ENCODE measurements around the gene CCL14. TPM values are rescaled to one million over a fixed set of nuclear protein-coding genes. Genes with fewer than 3 reads are reported as not detected.

CCL14 gene
- total and polyA plus RNA-seq, 4 donors, result 1.9 to 124 (median 40.2) TPM

DNA sequence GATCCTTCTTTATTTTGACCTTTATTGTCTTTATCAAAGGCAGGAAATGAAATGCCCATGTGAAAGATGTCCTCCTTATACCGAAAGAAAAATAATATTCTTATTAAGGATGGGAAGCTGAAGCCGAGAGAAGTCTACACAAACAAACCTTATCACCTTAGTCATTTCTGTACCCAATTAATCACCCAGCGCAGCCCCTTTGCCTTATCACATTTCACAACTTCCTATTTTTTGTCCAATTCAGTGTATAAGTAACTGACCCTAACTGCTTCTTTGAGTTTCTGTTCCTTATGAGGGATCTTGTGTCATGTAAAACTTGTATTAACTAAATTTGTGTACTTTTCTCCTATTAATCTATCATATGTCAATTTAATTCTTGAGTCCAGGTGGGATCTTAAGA, 47.6 kb upstream of the CCL14 start:
- H3K27ac ChIP-seq (ENCODE audit: low read depth in 1 of 2, low read length in 2 of 2), result no peak overlapping the region
- H3K4me3 ChIP-seq (ENCODE audit: low read depth in 1 of 3, low read length in 3 of 3), result no peak overlapping the region
- WGBS, result 70% methylated on average over 3 of the region's 3 CpGs
- no peak for DNase-seq (ENCODE audit: low spot score)
- no peaks in the 10 kb centered on the region for H3K36me3 ChIP-seq (ENCODE audit: control insufficient read depth in 4 of 4, insufficient read depth in 3 of 4, low read depth in 1 of 4, low read length in 3 of 4)
- H3K9me3 ChIP-seq (ENCODE audit: control insufficient read depth in 4 of 4, low read length in 3 of 4), result no peaks in the 10 kb centered on the region
- no peaks in the 10 kb centered on the region for H3K4me1 ChIP-seq (ENCODE audit: control insufficient read depth in 4 of 4, insufficient read depth in 4 of 4, low read length in 3 of 4)
- H3K9ac ChIP-seq (ENCODE audit: low read depth in 1 of 2, low read length in 2 of 2), result no peak overlapping the region
- H3K27me3 ChIP-seq (ENCODE audit: control insufficient read depth in 4 of 4, insufficient read depth in 4 of 4, low read length in 3 of 4), result no peaks in the 10 kb centered on the region
- TF ChIP-seq YY1 (IDR thresholded peaks at IDR 0.05) (no peak), TAF1 (conservative IDR thresholded peaks at IDR 0.05) (no peak), EGR1 (IDR thresholded peaks at IDR 0.05; ENCODE audit: low read depth in 2 of 2) (no peak), HNF4A (conservative IDR thresholded peaks at IDR 0.05) (no peak), HNF4G (IDR thresholded peaks at IDR 0.05) (no peak), SP1 (IDR thresholded peaks at IDR 0.05) (no peak), JUND (IDR thresholded peaks at IDR 0.05) (no peak), FOXA2 (IDR thresholded peaks at IDR 0.05) (no peak), RAD21 (IDR thresholded peaks at IDR 0.05) (no peak), FOXA1 (IDR thresholded peaks at IDR 0.05) (no peak), RXRA (IDR thresholded peaks at IDR 0.05) (no peak), NR2F2 (IDR thresholded peaks at IDR 0.05) (no peak), GABPA (IDR thresholded peaks at IDR 0.05 in 1 of 2, conservative IDR thresholded peaks at IDR 0.05 in 1 of 2) (no peak)
- TF ChIP-seq, protein P1, sequence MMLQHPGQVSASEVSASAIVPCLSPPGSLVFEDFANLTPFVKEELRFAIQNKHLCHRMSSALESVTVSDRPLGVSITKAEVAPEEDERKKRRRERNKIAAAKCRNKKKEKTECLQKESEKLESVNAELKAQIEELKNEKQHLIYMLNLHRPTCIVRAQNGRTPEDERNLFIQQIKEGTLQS (IDR thresholded peaks at IDR 0.05), result no peak
- TF ChIP-seq, protein P2, sequence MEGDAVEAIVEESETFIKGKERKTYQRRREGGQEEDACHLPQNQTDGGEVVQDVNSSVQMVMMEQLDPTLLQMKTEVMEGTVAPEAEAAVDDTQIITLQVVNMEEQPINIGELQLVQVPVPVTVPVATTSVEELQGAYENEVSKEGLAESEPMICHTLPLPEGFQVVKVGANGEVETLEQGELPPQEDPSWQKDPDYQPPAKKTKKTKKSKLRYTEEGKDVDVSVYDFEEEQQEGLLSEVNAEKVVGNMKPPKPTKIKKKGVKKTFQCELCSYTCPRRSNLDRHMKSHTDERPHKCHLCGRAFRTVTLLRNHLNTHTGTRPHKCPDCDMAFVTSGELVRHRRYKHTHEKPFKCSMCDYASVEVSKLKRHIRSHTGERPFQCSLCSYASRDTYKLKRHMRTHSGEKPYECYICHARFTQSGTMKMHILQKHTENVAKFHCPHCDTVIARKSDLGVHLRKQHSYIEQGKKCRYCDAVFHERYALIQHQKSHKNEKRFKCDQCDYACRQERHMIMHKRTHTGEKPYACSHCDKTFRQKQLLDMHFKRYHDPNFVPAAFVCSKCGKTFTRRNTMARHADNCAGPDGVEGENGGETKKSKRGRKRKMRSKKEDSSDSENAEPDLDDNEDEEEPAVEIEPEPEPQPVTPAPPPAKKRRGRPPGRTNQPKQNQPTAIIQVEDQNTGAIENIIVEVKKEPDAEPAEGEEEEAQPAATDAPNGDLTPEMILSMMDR (IDR thresholded peaks at IDR 0.05; ENCODE audit: low read depth, low read length, missing input control), result no peak
- TF ChIP-seq, protein P3, sequence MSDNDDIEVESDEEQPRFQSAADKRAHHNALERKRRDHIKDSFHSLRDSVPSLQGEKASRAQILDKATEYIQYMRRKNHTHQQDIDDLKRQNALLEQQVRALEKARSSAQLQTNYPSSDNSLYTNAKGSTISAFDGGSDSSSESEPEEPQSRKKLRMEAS (IDR thresholded peaks at IDR 0.05), result no peak
- TF ChIP-seq, protein P4, sequence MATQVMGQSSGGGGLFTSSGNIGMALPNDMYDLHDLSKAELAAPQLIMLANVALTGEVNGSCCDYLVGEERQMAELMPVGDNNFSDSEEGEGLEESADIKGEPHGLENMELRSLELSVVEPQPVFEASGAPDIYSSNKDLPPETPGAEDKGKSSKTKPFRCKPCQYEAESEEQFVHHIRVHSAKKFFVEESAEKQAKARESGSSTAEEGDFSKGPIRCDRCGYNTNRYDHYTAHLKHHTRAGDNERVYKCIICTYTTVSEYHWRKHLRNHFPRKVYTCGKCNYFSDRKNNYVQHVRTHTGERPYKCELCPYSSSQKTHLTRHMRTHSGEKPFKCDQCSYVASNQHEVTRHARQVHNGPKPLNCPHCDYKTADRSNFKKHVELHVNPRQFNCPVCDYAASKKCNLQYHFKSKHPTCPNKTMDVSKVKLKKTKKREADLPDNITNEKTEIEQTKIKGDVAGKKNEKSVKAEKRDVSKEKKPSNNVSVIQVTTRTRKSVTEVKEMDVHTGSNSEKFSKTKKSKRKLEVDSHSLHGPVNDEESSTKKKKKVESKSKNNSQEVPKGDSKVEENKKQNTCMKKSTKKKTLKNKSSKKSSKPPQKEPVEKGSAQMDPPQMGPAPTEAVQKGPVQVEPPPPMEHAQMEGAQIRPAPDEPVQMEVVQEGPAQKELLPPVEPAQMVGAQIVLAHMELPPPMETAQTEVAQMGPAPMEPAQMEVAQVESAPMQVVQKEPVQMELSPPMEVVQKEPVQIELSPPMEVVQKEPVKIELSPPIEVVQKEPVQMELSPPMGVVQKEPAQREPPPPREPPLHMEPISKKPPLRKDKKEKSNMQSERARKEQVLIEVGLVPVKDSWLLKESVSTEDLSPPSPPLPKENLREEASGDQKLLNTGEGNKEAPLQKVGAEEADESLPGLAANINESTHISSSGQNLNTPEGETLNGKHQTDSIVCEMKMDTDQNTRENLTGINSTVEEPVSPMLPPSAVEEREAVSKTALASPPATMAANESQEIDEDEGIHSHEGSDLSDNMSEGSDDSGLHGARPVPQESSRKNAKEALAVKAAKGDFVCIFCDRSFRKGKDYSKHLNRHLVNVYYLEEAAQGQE (IDR thresholded peaks at IDR 0.05), result no peak
- TF ChIP-seq, protein P5, sequence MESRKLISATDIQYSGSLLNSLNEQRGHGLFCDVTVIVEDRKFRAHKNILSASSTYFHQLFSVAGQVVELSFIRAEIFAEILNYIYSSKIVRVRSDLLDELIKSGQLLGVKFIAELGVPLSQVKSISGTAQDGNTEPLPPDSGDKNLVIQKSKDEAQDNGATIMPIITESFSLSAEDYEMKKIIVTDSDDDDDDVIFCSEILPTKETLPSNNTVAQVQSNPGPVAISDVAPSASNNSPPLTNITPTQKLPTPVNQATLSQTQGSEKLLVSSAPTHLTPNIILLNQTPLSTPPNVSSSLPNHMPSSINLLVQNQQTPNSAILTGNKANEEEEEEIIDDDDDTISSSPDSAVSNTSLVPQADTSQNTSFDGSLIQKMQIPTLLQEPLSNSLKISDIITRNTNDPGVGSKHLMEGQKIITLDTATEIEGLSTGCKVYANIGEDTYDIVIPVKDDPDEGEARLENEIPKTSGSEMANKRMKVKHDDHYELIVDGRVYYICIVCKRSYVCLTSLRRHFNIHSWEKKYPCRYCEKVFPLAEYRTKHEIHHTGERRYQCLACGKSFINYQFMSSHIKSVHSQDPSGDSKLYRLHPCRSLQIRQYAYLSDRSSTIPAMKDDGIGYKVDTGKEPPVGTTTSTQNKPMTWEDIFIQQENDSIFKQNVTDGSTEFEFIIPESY (IDR thresholded peaks at IDR 0.05), result no peak

Data from liver (tissue), 9 donors.